ENCODE data around the gene DMD.

DMD gene

DNA sequence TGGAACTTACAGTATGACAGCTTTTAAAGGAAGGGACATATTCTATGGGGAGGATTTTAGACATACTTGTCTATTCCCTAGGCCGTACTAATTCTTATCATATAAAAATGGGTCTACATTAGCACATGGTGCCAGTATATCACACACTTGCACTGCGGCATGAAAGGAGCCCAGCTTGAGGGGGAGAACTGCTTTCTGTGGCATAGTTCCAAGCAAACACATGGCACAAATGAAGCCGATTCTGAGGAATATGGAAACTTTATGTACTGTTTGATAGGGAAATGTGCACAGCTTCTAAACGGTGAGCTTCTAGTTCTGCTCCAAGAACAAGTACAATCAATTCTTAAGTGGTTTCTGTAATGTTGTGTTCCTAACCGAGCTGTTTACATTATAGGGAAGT, 1463.9 kb downstream of the DMD start:
- no peak overlapping the region for H3K4me3 ChIP-seq (ENCODE audit: low read length)
- no peaks in the 10 kb centered on the region for H3K27me3 ChIP-seq (replicated peaks; ENCODE audit: insufficient read depth, low read length)
- H3K27ac ChIP-seq (ENCODE audit: low read length), result no peak overlapping the region
- no peaks in the 10 kb centered on the region for H4K20me1 ChIP-seq (ENCODE audit: insufficient read depth, low read length)
- no peaks in the 10 kb centered on the region for H3K9me3 ChIP-seq (replicated peaks; ENCODE audit: insufficient read depth, low read length)
- no peak overlapping the region for H3K9ac ChIP-seq (ENCODE audit: low read length)
- H2AFZ ChIP-seq (ENCODE audit: low read length), result no peak overlapping the region
- no peaks in the 10 kb centered on the region for H3K9me2 ChIP-seq (replicated peaks; ENCODE audit: insufficient read depth, low read length)
- no peaks in the 10 kb centered on the region for H3K36me3 ChIP-seq (replicated peaks; ENCODE audit: insufficient read depth, low read length)
- TF ChIP-seq EZH2phosphoT487 (IDR thresholded peaks at IDR 0.05; ENCODE audit: low read length), result no peak
- TF ChIP-seq, protein P1, sequence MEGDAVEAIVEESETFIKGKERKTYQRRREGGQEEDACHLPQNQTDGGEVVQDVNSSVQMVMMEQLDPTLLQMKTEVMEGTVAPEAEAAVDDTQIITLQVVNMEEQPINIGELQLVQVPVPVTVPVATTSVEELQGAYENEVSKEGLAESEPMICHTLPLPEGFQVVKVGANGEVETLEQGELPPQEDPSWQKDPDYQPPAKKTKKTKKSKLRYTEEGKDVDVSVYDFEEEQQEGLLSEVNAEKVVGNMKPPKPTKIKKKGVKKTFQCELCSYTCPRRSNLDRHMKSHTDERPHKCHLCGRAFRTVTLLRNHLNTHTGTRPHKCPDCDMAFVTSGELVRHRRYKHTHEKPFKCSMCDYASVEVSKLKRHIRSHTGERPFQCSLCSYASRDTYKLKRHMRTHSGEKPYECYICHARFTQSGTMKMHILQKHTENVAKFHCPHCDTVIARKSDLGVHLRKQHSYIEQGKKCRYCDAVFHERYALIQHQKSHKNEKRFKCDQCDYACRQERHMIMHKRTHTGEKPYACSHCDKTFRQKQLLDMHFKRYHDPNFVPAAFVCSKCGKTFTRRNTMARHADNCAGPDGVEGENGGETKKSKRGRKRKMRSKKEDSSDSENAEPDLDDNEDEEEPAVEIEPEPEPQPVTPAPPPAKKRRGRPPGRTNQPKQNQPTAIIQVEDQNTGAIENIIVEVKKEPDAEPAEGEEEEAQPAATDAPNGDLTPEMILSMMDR (IDR thresholded peaks at IDR 0.05; ENCODE audit: low read length), result no peak
- TF ChIP-seq EZH2 (optimal IDR thresholded peaks at IDR 0.05; ENCODE audit: low read depth, low read length), result no peak
- peaks cover under 1% of the 10 kb centered on the region; the same call in 1 of the 2 replicates for H3K4me1 ChIP-seq (ENCODE audit: low read length)
- DNase-seq, result no peak
- H3K79me2 ChIP-seq (ENCODE audit: low read length), result no peaks in the 10 kb centered on the region
- H3K4me2 ChIP-seq (ENCODE audit: low read depth, low read length), result no peak overlapping the region
- H3F3A ChIP-seq (ENCODE audit: insufficient read depth, low read length), result no peaks in the 10 kb centered on the region

DNA sequence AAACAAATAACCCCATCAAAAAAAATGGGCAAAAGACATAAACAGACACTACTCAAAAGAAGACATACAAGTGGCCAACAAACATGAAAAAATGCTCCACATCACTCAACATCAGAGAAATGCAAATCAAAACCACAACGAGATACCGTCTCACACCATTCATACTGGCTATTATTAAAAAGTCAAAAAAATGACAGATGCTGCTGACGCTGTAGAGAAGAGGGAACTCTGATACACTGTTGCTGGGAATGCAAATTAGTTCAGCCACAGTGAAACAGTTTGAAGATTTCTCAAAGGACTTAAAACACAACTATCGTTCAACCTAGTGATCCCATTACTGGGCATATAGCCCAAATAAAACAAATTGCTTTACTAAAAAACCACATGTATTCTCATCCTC, 1468.3 kb downstream of the DMD start:
- Histone ChIP-seq H4K20me1 (ENCODE audit: insufficient read depth, low read length) (no peaks in the 10 kb centered on the region), H2AFZ (ENCODE audit: low read length) (no peak overlapping the region), H3K4me3 (ENCODE audit: low read length) (no peak overlapping the region), H3K9me2 (replicated peaks; ENCODE audit: insufficient read depth, low read length) (no peaks in the 10 kb centered on the region), H3K4me1 (ENCODE audit: low read length) (peaks cover 3% of the 10 kb centered on the region; the same call in 1 of the 2 replicates), H3K9ac (ENCODE audit: low read length) (no peak overlapping the region), H3K9me3 (replicated peaks; ENCODE audit: insufficient read depth, low read length) (no peaks in the 10 kb centered on the region), H3K4me2 (ENCODE audit: low read depth, low read length) (no peak overlapping the region), H3K79me2 (ENCODE audit: low read length) (no peaks in the 10 kb centered on the region), H3K27me3 (replicated peaks; ENCODE audit: insufficient read depth, low read length) (no peaks in the 10 kb centered on the region), H3F3A (ENCODE audit: insufficient read depth, low read length) (no peaks in the 10 kb centered on the region), H3K27ac (ENCODE audit: low read length) (peak overlapping the region; percentile 31; the same call in 1 of the 2 replicates), H3K36me3 (replicated peaks; ENCODE audit: insufficient read depth, low read length) (no peaks in the 10 kb centered on the region)
- no peak for TF ChIP-seq EZH2phosphoT487 (IDR thresholded peaks at IDR 0.05; ENCODE audit: low read length)
- no peak for TF ChIP-seq EZH2 (optimal IDR thresholded peaks at IDR 0.05; ENCODE audit: low read depth, low read length)
- TF ChIP-seq, protein P1 (IDR thresholded peaks at IDR 0.05; ENCODE audit: low read length), result no peak
- DNase-seq, result peak; percentile 70

- Histone ChIP-seq H3F3A (ENCODE audit: insufficient read depth, low read length) (no peaks in the 10 kb centered on the region), H3K9me3 (replicated peaks; ENCODE audit: insufficient read depth, low read length) (no peaks in the 10 kb centered on the region), H3K4me3 (ENCODE audit: low read length) (no peak overlapping the region), H3K36me3 (replicated peaks; ENCODE audit: insufficient read depth, low read length) (no peaks in the 10 kb centered on the region), H3K9ac (ENCODE audit: low read length) (no peak overlapping the region), H4K20me1 (ENCODE audit: insufficient read depth, low read length) (no peaks in the 10 kb centered on the region), H3K4me1 (ENCODE audit: low read length) (no peaks in the 10 kb centered on the region), H3K27me3 (replicated peaks; ENCODE audit: insufficient read depth, low read length) (no peaks in the 10 kb centered on the region), H3K79me2 (ENCODE audit: low read length) (no peaks in the 10 kb centered on the region), H3K4me2 (ENCODE audit: low read depth, low read length) (no peak overlapping the region), H3K27ac (ENCODE audit: low read length) (no peak overlapping the region), H3K9me2 (replicated peaks; ENCODE audit: insufficient read depth, low read length) (no peaks in the 10 kb centered on the region), H2AFZ (ENCODE audit: low read length) (no peak overlapping the region)
- TF ChIP-seq EZH2phosphoT487 (IDR thresholded peaks at IDR 0.05; ENCODE audit: low read length), result no peak
- TF ChIP-seq, protein P1 (IDR thresholded peaks at IDR 0.05; ENCODE audit: low read length), result no peak
- TF ChIP-seq EZH2 (optimal IDR thresholded peaks at IDR 0.05; ENCODE audit: low read depth, low read length), result no peak
- no peak for DNase-seq
Measured at GRCh38 chrX:31717474-31717873, 1493.9 kb downstream of the DMD start.

Data from MM.1S (cell line).